A549 (cell line): ENCODE data around the gene CTDSPL. TPM values are rescaled to one million over a fixed set of nuclear protein-coding genes. Genes with fewer than 3 reads are reported as not detected.
A peak's percentile ranks its signal among the peaks of the same experiment; 100 is the strongest.
"Not testable (repeated sequence)": the region's sequence is repeated elsewhere in the genome, so short reads cannot be mapped to it uniquely, and the experiment has no call there.

ENCODE experiments used
- ATAC-seq, 2 experiments: fragments of 200-7000 bp in 1 of 2; fragments of >200 bp in 1 of 2; cut with Nextera tagmentation in 1 of 2; cut with Tn5 transposase in 1 of 2; 3 replicates each; pipeline versions ENCODE4 v1.8.0 to v1.9.1; 2018 to 2020; ENCODE audit warnings: mild to moderate bottlenecking in 1 of 2, moderate library complexity in 1 of 2
- CTCF ChIA-PET: fragments of 300-600 bp; sonication (Branson Sonifier 250); formaldehyde crosslinking; extraction: SDS; loops from one replicate; lab custom pipeline; 2021; ENCODE audit warnings: antibody characterized with exemption, inconsistent platforms; lab: Yijun Ruan, JAX
- POLR2A ChIA-PET: fragments of 350-600 bp; formaldehyde crosslinking; extraction: SDS; loops from one replicate; lab custom pipeline; 2021; ENCODE audit warnings: antibody characterized with exemption, inconsistent platforms; lab: Yijun Ruan, JAX
- DNase-seq, 2 experiments: peaks; one replicate each; pipeline versions ENCODE4 v3.0.0 to v3.0.0-alpha.2; 2011 to 2016; ENCODE audit warnings: low read depth in 1 of 2, low spot score in 1 of 2
- FAIRE-seq: peaks from 2 replicates; lab custom pipeline; 2011; peaks lifted over from hg19 to GRCh38; lab: Jason Lieb, UNC
- H3K27ac ChIP-seq, 2 experiments: fragments of >200 bp; sonication (Bioruptor Twin); formaldehyde crosslinking; 3 replicates each; pipeline ENCODE4 v1.5.1; 2016 to 2017
- H3K4me1 ChIP-seq: fragments of >200 bp; sonication (Bioruptor Twin); formaldehyde crosslinking; 3 replicates; pipeline ENCODE4 v1.6.1; 2016
- H3K4me2 ChIP-seq: fragments of >200 bp; sonication (Bioruptor Twin); formaldehyde crosslinking; 3 replicates; pipeline ENCODE4 v1.6.1; 2016
- H3K4me3 ChIP-seq: fragments of >200 bp; sonication (Bioruptor Twin); formaldehyde crosslinking; 3 replicates; pipeline ENCODE4 v1.5.1; 2016
- H3K9me3 ChIP-seq: fragments of >200 bp; sonication (Bioruptor Twin); formaldehyde crosslinking; 3 replicates; pipeline ENCODE4 v1.6.1; 2016
- BHLHE40 ChIP-seq: IDR thresholded peaks from 2 replicates; pipeline ENCODE4 v1.6.1; 2012; ENCODE audit warnings: low read depth, low read length, inconsistent platforms
- CEBPB ChIP-seq, 2 experiments: fragments of >200 bp in 1 of 2; sonication (Bioruptor Twin) in 1 of 2; formaldehyde crosslinking in 1 of 2; IDR thresholded peaks; 2 replicates each; pipeline ENCODE4 v1.6.1; 2012 to 2016
- ESRRA ChIP-seq: fragments of 150-350 bp; IDR thresholded peaks from 2 replicates; pipeline ENCODE4 v1.6.1; 2014; ENCODE audit warnings: mild to moderate bottlenecking, low read length, borderline replicate concordance
- FOSB ChIP-seq: fragments of 250-450 bp; sonication (Bioruptor Pico); IDR thresholded peaks from 2 replicates; pipeline ENCODE4 v1.5.0; 2020; ENCODE audit warnings: mild to moderate bottlenecking, moderate library complexity
- FOXS1 ChIP-seq: fragments of 250-450 bp; sonication (Bioruptor Pico); IDR thresholded peaks from 2 replicates; pipeline ENCODE4 v1.5.0; 2020; ENCODE audit warnings: mild to moderate bottlenecking, moderate library complexity
- HEYL ChIP-seq: fragments of 250-450 bp; sonication (Bioruptor Pico); IDR thresholded peaks from 2 replicates; pipeline ENCODE4 v1.8.0; 2021; ENCODE audit warnings: mild to moderate bottlenecking, moderate library complexity
- HOXB13 ChIP-seq: fragments of 250-450 bp; sonication (Bioruptor Pico); IDR thresholded peaks from 2 replicates; pipeline ENCODE4 v1.5.0; 2020; ENCODE audit warnings: low read depth, mild to moderate bottlenecking, moderate library complexity
- HOXB5 ChIP-seq: fragments of 250-450 bp; sonication (Bioruptor Pico); IDR thresholded peaks from 2 replicates; pipeline ENCODE4 v1.5.0; 2020; ENCODE audit warnings: mild to moderate bottlenecking, moderate library complexity
- MAFK ChIP-seq: fragments of 450-650 bp; IDR thresholded peaks from 2 replicates; pipeline ENCODE4 v1.6.1; 2014; ENCODE audit not compliant: partially characterized antibody
- NFE2L2 ChIP-seq: fragments of 150-350 bp; conservative IDR thresholded peaks from 2 replicates; pipeline ENCODE4 v1.6.1; 2014; ENCODE audit warnings: low read length
- NPAS2 ChIP-seq: fragments of 250-450 bp; sonication (Bioruptor Pico); IDR thresholded peaks from 2 replicates; pipeline ENCODE4 v1.8.0; 2022; ENCODE audit warnings: mild to moderate bottlenecking, moderate library complexity, borderline replicate concordance
- NR3C1 ChIP-seq: fragments of >200 bp; sonication (Bioruptor Twin); formaldehyde crosslinking; IDR thresholded peaks from 3 replicates; pipeline ENCODE4 v1.6.1; 2017
- PHF8 ChIP-seq: fragments of 200-600 bp; sonication (generic); IDR thresholded peaks from 2 replicates; pipeline ENCODE4 v1.6.1; 2016; ENCODE audit warnings: low read depth, mild to moderate bottlenecking, antibody characterized with exemption, moderate library complexity, borderline replicate concordance
- POLR2A ChIP-seq: IDR thresholded peaks from 2 replicates; pipeline ENCODE4 v1.6.1; 2012; ENCODE audit warnings: mild to moderate bottlenecking, low read length
- RAD21 ChIP-seq, 2 experiments: fragments of >200 bp in 1 of 2; sonication (Bioruptor Twin) in 1 of 2; formaldehyde crosslinking in 1 of 2; IDR thresholded peaks in 1 of 2; conservative IDR thresholded peaks in 1 of 2; 2 replicates in 1 of 2; 3 replicates in 1 of 2; pipeline ENCODE4 v1.6.1; 2012 to 2018; ENCODE audit warnings: inconsistent platforms in 1 of 2
- RARB ChIP-seq: fragments of 250-450 bp; sonication (Bioruptor Pico); IDR thresholded peaks from 2 replicates; pipeline ENCODE4 v1.8.0; 2021; ENCODE audit warnings: mild to moderate bottlenecking, moderate library complexity
- RFX5 ChIP-seq: fragments of 450-650 bp; IDR thresholded peaks from 2 replicates; pipeline ENCODE4 v1.7.1; 2014; ENCODE audit warnings: antibody characterized with exemption, mild to moderate bottlenecking, moderate library complexity
- ZFP36 ChIP-seq: fragments of 450-650 bp; IDR thresholded peaks from 2 replicates; pipeline ENCODE4 v1.6.1; 2014; ENCODE audit warnings: borderline replicate concordance; ENCODE audit not compliant: partially characterized antibody
- ZNF302 ChIP-seq: fragments of 250-450 bp; sonication (Bioruptor Pico); IDR thresholded peaks from 2 replicates; pipeline ENCODE4 v1.9.0; 2021; ENCODE audit warnings: inconsistent platforms, mild to moderate bottlenecking, moderate library complexity
- WGBS: methylation state at CpG from one replicate; pipeline ENCODE4 v1.1.6; 2017; ENCODE audit errors: missing lambda C conversion rate; 5-methylcytosine and 5-hydroxymethylcytosine counted together
- polyA plus RNA-seq, 4 experiments: library from polyadenylated mRNA; depleted of rRNA in 3 of 4; stranded (reverse); fragments of >200 nt; fragmentation: RNase III in 1 of 4; extraction: RNeasy Plus Mini Kit Qiagen cat#74134 plus additional on column Dnase treatment in 1 of 4; gene quantifications; 2 replicates in 3 of 4; 3 replicates in 1 of 4; pipeline ENCODE4 v1.2.3, GENCODE V29; 2011 to 2017
- TF ChIP-seq, protein P1 (sequence below): IDR thresholded peaks from 2 replicates; pipeline ENCODE4 v1.6.1; 2012; ENCODE audit warnings: low read depth, borderline replicate concordance
- TF ChIP-seq, protein P2 (sequence below): fragments of 450-650 bp; IDR thresholded peaks from 2 replicates; pipeline ENCODE4 v1.6.1; 2014; ENCODE audit warnings: antibody characterized with exemption
- TF ChIP-seq, protein P3 (sequence below): fragments of >200 bp; sonication (Bioruptor Twin); formaldehyde crosslinking; IDR thresholded peaks from 2 replicates; pipeline ENCODE4 v1.6.1; 2016
- TF ChIP-seq, protein P4 (sequence below): fragments of 200-600 bp; sonication (generic); IDR thresholded peaks from 2 replicates; pipeline ENCODE4 v1.6.1; 2016; ENCODE audit warnings: antibody characterized with exemption, mild to moderate bottlenecking, moderate library complexity

CTDSPL gene
- polyA plus RNA-seq, 2 of the 4 experiments (the other 2 are of a cell fraction), result 9.9 to 35.1 TPM

DNA sequence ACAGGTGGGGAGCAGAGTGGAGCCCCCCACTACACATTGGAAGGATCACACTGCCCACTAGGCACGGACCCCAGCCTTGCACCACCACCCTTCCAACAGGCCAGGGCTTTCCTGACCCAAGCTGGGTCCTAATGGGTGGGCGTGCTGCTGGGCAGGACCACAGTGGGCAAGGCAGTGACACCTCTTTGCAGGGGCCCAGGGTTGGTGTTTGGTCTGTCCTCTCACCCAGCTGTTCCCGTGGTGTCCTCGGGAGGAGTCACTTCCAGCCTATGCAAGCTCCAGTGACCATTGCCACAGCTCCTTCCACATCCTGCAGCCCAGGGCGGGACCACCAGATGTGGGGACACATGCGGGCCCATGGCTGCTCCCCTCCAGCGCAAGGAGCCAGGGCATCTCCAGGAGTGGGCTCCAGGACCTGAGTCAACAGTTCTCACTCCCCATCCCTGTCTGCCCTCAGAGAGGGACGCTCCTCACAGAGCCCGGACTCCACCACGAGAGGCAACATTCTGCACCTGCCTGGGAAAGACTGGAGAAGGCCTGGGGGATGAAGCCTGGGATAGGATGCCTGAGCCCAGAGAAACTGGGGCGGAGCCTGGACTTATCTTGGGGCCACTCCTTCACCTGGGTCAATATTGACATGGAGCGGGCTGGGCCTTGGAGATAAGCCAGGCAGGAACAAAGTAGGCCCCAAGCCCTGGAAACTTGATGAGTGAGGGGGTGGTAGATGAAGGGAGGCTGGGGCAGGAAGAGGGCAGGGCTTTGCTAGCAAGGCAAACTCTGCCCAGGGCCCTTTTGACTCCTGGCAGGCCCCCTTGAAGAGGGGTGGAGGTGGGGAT, 125.0 kb downstream of the CTDSPL start:
- ATAC-seq (peak in 1 of 2 experiments; percentile 61; a peak in 3 of 6 replicates), FAIRE-seq (no peak), DNase-seq (peak in 1 of 2 experiments; percentile 65)
- Histone ChIP-seq H3K4me3 (no peak overlapping the region), H3K9me3 (no peaks in the 10 kb centered on the region), H3K4me2 (peak overlapping the region; percentile 51), H3K4me1 (peaks cover 14% of the 10 kb centered on the region), H3K27ac (peak overlapping the region; percentile 53 to 64; a peak in 5 of 6 replicates)
- 67% methylated on average over 5 of the region's 12 CpGs for WGBS
- TF ChIP-seq HOXB5, result no peak
- POLR2A ChIA-PET, result no interaction called here
- CTCF ChIA-PET, result interaction anchor here (0.6 to 4.5 kb wide), 8 partner anchors 10 to 64 kb away, joined by 3 to 34 read pairs (median 8); no protein-coding TSS in a partner anchor

DNA sequence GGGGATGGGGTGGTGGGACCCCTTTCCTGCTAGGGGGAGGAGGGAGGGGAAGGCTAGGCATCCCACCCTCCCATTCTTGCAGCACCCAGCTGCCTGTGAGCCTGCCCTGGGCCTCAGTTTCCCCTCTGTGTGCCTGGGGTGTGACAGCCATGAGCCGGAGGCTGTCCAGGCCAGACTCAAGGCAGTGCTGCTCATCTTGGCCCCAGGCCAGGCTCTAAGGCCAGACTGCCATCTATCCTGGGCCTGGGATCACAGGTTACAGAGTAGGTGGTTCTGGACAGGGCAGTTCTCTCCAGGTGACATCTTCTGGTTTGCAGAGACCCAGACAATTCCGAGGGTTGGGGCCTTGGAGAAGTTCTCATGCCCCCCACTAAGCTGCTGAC, 125.6 kb downstream of the CTDSPL start:
- FAIRE-seq, result no peak
- no peak for DNase-seq
- peak in 1 of 2 experiments; percentile 18; a peak in 3 of 6 replicates for ATAC-seq
- CTCF ChIA-PET, result interaction anchor here (0.6 to 1.5 kb wide), 4 partner anchors 9 to 65 kb away, joined by 3 to 6 read pairs (median 4); no protein-coding TSS in a partner anchor
- Histone ChIP-seq H3K27ac (peak overlapping the region; percentile 53 to 64; a peak in 5 of 6 replicates), H3K9me3 (no peaks in the 10 kb centered on the region), H3K4me1 (peaks cover 14% of the 10 kb centered on the region), H3K4me2 (peak overlapping the region; percentile 51), H3K4me3 (no peak overlapping the region)
- WGBS, result no CpG with 5 or more reads among the region's 2 CpGs
- POLR2A ChIA-PET, result no interaction called here
- TF ChIP-seq, protein P1, sequence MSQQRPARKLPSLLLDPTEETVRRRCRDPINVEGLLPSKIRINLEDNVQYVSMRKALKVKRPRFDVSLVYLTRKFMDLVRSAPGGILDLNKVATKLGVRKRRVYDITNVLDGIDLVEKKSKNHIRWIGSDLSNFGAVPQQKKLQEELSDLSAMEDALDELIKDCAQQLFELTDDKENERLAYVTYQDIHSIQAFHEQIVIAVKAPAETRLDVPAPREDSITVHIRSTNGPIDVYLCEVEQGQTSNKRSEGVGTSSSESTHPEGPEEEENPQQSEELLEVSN, result no peak
- TF ChIP-seq HOXB13 (CRISPR knock-in tag) (no peak), BHLHE40 (no peak), RARB (CRISPR knock-in tag) (no peak), POLR2A (no peak), PHF8 (no peak), ESRRA (no peak), NR3C1 (no peak), HOXB5 (no peak), FOXS1 (CRISPR knock-in tag) (no peak), ZFP36 (no peak), RAD21 (conservative IDR thresholded peaks at IDR 0.05 in 1 of 2, IDR thresholded peaks at IDR 0.05 in 1 of 2) (no peak)

DNA sequence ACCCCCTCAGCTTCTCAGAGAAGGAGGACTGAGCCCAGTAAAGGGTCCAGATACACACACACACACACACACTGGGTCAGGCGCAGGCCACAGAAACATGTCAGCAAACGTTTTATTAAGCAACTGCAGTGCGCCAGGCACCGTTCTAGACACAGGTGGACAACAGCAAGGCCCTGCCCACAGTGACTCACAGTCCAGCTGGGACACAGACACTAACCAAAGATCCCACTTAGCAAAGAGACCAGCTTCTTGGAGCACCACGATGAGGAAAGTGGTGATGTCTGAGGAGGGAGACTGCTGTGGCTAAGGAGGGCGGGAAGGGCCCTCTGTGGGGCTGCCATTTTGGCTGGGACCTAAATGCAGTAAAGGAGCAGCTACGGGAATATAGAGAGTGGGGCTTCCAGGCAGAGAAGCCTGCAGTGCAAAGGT, 126.1 kb downstream of the CTDSPL start:
- FAIRE-seq (no peak), DNase-seq (no peak)
- WGBS, result 79% methylated on average over 7 of the region's 7 CpGs

DNA sequence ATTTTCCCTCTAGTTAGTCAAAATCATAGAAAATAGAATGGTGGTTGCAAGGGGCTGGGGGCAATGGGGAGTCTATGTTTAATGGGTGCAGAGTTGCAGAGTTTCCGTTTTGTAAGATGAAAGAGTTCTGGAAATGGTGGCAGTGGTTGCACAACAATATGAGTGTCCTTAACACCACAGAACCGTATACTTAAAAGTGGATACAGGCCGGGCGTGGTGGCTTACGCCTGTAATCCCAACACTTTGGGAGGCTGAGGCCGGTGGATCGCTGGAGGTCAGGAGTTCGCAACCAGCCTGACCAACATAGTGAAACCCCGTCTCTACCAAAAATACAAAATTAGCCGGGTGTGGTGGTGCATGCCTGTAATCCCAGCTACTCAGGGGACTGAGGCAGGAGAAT, 126.7 kb downstream of the CTDSPL start:
- H3K4me2 ChIP-seq, DNase-seq, H3K4me3 ChIP-seq, H3K27ac ChIP-seq, POLR2A ChIA-PET, H3K9me3 ChIP-seq, FAIRE-seq, ATAC-seq: not testable (repeated sequence)
- 89% methylated on average over 10 of the region's 10 CpGs for WGBS
- H3K4me1 ChIP-seq, result peaks cover 14% of the 10 kb centered on the region
- CTCF ChIA-PET, result interaction anchor here (1.2 to 1.5 kb wide), 2 partner anchors 8 to 16 kb away, joined by 3 to 6 read pairs; no protein-coding TSS in a partner anchor

More for the DNA sequence above, 126.1 kb downstream of the CTDSPL start:
- no peaks in the 10 kb centered on the region for H3K9me3 ChIP-seq
- H3K4me2 ChIP-seq, result no peak overlapping the region; the same call in 2 of the 3 replicates
- H3K4me3 ChIP-seq, result no peak overlapping the region
- peak overlapping the region in 1 of 2 experiments; percentile 64; a peak in 1 of 6 replicates for H3K27ac ChIP-seq
- TF ChIP-seq, protein P2, sequence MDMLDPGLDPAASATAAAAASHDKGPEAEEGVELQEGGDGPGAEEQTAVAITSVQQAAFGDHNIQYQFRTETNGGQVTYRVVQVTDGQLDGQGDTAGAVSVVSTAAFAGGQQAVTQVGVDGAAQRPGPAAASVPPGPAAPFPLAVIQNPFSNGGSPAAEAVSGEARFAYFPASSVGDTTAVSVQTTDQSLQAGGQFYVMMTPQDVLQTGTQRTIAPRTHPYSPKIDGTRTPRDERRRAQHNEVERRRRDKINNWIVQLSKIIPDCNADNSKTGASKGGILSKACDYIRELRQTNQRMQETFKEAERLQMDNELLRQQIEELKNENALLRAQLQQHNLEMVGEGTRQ, result no peak
- TF ChIP-seq, protein P3, sequence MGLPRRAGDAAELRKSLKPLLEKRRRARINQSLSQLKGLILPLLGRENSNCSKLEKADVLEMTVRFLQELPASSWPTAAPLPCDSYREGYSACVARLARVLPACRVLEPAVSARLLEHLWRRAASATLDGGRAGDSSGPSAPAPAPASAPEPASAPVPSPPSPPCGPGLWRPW, result no peak
- no peak for TF ChIP-seq POLR2A
- TF ChIP-seq ZNF302 (CRISPR knock-in tag), result no peak
- no peak for TF ChIP-seq RAD21 (conservative IDR thresholded peaks at IDR 0.05 in 1 of 2, IDR thresholded peaks at IDR 0.05 in 1 of 2)
- no peak for TF ChIP-seq NPAS2
- TF ChIP-seq, protein P4, sequence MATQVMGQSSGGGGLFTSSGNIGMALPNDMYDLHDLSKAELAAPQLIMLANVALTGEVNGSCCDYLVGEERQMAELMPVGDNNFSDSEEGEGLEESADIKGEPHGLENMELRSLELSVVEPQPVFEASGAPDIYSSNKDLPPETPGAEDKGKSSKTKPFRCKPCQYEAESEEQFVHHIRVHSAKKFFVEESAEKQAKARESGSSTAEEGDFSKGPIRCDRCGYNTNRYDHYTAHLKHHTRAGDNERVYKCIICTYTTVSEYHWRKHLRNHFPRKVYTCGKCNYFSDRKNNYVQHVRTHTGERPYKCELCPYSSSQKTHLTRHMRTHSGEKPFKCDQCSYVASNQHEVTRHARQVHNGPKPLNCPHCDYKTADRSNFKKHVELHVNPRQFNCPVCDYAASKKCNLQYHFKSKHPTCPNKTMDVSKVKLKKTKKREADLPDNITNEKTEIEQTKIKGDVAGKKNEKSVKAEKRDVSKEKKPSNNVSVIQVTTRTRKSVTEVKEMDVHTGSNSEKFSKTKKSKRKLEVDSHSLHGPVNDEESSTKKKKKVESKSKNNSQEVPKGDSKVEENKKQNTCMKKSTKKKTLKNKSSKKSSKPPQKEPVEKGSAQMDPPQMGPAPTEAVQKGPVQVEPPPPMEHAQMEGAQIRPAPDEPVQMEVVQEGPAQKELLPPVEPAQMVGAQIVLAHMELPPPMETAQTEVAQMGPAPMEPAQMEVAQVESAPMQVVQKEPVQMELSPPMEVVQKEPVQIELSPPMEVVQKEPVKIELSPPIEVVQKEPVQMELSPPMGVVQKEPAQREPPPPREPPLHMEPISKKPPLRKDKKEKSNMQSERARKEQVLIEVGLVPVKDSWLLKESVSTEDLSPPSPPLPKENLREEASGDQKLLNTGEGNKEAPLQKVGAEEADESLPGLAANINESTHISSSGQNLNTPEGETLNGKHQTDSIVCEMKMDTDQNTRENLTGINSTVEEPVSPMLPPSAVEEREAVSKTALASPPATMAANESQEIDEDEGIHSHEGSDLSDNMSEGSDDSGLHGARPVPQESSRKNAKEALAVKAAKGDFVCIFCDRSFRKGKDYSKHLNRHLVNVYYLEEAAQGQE, result no peak
- TF ChIP-seq, protein P1, result no peak
- TF ChIP-seq NFE2L2, result no peak
- no peak for TF ChIP-seq MAFK
- TF ChIP-seq CEBPB (IDR thresholded peaks at IDR 0.05), result no peak
- no peak for TF ChIP-seq HEYL (CRISPR knock-in tag)
- TF ChIP-seq RFX5, result no peak
- no peak for TF ChIP-seq FOSB
- TF ChIP-seq, all 56 proteins: peak for 0
- peaks cover 14% of the 10 kb centered on the region for H3K4me1 ChIP-seq
- ATAC-seq, result no peak
- CTCF ChIA-PET, result interaction anchor here (0.6 to 1.5 kb wide), 3 partner anchors 9 to 16 kb away, joined by 3 to 6 read pairs (median 4); no protein-coding TSS in a partner anchor
- POLR2A ChIA-PET, result no interaction called here
